ENCODE data around the gene SPIB. TPM values are rescaled to one million over a fixed set of nuclear protein-coding genes. Genes with fewer than 3 reads are reported as not detected.

SPIB gene
- total RNA-seq, 1 experiment from 2014 or later, result 0.50 TPM

GRCh38 chr19:50479761-50480251 lies 61.1 kb downstream of the SPIB start:
- H3K27ac Mint-ChIP-seq (ENCODE audit: unreplicated experiment), result no peak overlapping the region
- TF ChIP-seq, protein P1, sequence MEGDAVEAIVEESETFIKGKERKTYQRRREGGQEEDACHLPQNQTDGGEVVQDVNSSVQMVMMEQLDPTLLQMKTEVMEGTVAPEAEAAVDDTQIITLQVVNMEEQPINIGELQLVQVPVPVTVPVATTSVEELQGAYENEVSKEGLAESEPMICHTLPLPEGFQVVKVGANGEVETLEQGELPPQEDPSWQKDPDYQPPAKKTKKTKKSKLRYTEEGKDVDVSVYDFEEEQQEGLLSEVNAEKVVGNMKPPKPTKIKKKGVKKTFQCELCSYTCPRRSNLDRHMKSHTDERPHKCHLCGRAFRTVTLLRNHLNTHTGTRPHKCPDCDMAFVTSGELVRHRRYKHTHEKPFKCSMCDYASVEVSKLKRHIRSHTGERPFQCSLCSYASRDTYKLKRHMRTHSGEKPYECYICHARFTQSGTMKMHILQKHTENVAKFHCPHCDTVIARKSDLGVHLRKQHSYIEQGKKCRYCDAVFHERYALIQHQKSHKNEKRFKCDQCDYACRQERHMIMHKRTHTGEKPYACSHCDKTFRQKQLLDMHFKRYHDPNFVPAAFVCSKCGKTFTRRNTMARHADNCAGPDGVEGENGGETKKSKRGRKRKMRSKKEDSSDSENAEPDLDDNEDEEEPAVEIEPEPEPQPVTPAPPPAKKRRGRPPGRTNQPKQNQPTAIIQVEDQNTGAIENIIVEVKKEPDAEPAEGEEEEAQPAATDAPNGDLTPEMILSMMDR (IDR thresholded peaks at IDR 0.05; ENCODE audit: insufficient read depth in 1 of 2, low read depth in 1 of 2, low read length in 1 of 2, severe bottlenecking in 1 of 2, unreplicated experiment in 1 of 2), result no peak
- no peaks in the 10 kb centered on the region for H3K27me3 ChIP-seq (replicated peaks; ENCODE audit: control insufficient read depth, insufficient read depth, low read length)
- H3K9me3 ChIP-seq, result no peaks in the 10 kb centered on the region
- H3K4me3 Mint-ChIP-seq (ENCODE audit: unreplicated experiment), result no peak overlapping the region
- H3K27me3 Mint-ChIP-seq (ENCODE audit: insufficient read depth, unreplicated experiment), result no peaks in the 10 kb centered on the region
- BruUV-seq (replicated peaks), result no TSS peak
- H3K4me3 ChIP-seq (ENCODE audit: low read depth, low read length), result no peak overlapping the region
- CTCF ChIA-PET, result interaction anchor here (0.8 to 2.1 kb wide), 4 partner anchors 14 to 123 kb away, joined by 4 to 6 read pairs (median 6); partner anchors contain the start of gene JOSD2
- POLR2A ChIA-PET, result no interaction called here
- H3K36me3 Mint-ChIP-seq (ENCODE audit: insufficient read depth, unreplicated experiment), result peaks cover 42% of the 10 kb centered on the region
- no peaks in the 10 kb centered on the region for H3K4me1 Mint-ChIP-seq (ENCODE audit: low read depth, unreplicated experiment)
- intact Hi-C loops (cut with micrococcal nuclease; ENCODE audit: unreplicated experiment), result no loop called here
- no peaks in the 10 kb centered on the region for H3K9me3 Mint-ChIP-seq (ENCODE audit: unreplicated experiment)
- no peak for DNase-seq
- H3K4me1 ChIP-seq, result no peaks in the 10 kb centered on the region
- no peaks in the 10 kb centered on the region for H3K36me3 ChIP-seq (ENCODE audit: control insufficient read depth, insufficient read depth, low read length)

DNA sequence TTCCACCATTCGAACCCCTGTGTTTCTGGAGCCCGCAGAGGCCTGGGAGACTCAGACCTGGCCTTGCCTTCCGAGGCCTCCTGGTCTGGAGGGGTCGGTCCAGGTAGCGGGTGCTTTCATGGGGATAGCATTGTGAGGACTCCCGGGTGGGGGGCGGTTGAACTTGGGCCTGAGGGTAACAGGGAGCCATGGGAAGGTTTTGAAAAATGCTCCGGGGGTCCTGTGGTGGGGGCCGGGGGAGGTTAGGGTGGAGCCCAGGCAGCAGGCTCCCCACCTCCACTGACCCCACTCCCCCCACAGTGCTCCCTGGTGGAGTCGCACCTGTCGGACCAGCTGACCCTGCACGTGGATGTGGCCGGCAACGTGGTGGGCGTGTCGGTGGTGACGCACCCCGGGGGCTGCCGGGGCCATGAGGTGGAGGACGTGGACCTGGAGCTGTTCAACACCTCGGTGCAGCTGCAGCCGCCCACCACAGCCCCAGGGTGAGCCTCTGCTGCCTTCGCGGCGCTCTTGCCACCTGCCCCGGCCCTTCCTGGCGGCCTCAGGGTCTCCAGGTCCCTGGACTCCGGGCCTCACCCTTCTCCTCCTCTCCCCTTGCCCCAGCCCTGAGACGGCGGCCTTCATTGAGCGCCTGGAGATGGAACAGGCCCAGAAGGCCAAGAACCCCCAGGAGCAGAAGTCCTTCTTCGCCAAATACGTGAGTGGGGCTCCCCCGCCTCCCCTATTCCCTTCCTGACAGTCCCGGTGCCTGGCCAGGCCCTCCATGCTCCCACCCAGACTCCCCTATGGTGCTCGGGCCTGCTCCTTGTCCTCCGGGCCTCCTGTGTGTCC lies 61.8 kb downstream of the SPIB start:
- TF ChIP-seq, protein P1 (IDR thresholded peaks at IDR 0.05; ENCODE audit: insufficient read depth in 1 of 2, low read depth in 1 of 2, low read length in 1 of 2, severe bottlenecking in 1 of 2, unreplicated experiment in 1 of 2), result no peak
- H3K36me3 ChIP-seq (ENCODE audit: control insufficient read depth, insufficient read depth, low read length), result no peaks in the 10 kb centered on the region
- H3K36me3 Mint-ChIP-seq (ENCODE audit: insufficient read depth, unreplicated experiment), result peaks cover 37% of the 10 kb centered on the region
- H3K27me3 Mint-ChIP-seq (ENCODE audit: insufficient read depth, unreplicated experiment), result no peaks in the 10 kb centered on the region
- ChIA-PET POLR2A (no interaction called here), CTCF (interaction anchor here (1.0 kb wide), 1 partner anchor 15 kb away, joined by 4 read pairs; no protein-coding TSS in a partner anchor)
- H3K4me3 Mint-ChIP-seq (ENCODE audit: unreplicated experiment), result no peak overlapping the region
- no peaks in the 10 kb centered on the region for H3K9me3 Mint-ChIP-seq (ENCODE audit: unreplicated experiment)
- no peak for DNase-seq
- no peaks in the 10 kb centered on the region for H3K4me1 Mint-ChIP-seq (ENCODE audit: low read depth, unreplicated experiment)
- no peaks in the 10 kb centered on the region for H3K27me3 ChIP-seq (replicated peaks; ENCODE audit: control insufficient read depth, insufficient read depth, low read length)
- H3K4me1 ChIP-seq, result no peaks in the 10 kb centered on the region
- H3K27ac Mint-ChIP-seq (ENCODE audit: unreplicated experiment), result no peak overlapping the region
- intact Hi-C loops (cut with micrococcal nuclease; ENCODE audit: unreplicated experiment), result no loop called here
- H3K4me3 ChIP-seq (ENCODE audit: low read depth, low read length), result no peak overlapping the region
- no TSS peak for BruUV-seq (replicated peaks)
- H3K9me3 ChIP-seq, result no peaks in the 10 kb centered on the region

Other genes starting within 250 kb of the SPIB start
- 78.3 and 89.8 TPM in 2 replicates for gene MYH14, start 215.3 kb upstream of the SPIB start, total RNA-seq (2022)
- 20.6 and 24.6 TPM in 2 replicates for gene KCNC3, start 89.6 kb upstream of the SPIB start, total RNA-seq (2022)
- 1.2 and 1.6 TPM in 2 replicates for gene NAPSA, start 53.3 kb upstream of the SPIB start, total RNA-seq (2022)
- 38.3 and 40.3 TPM in 2 replicates for gene NR1H2, start 42.5 kb upstream of the SPIB start, total RNA-seq (2022)
- gene POLD1, start 34.6 kb upstream of the SPIB start, total RNA-seq (2022), result 128 TPM in 2 replicates
- gene MYBPC2, start 14.0 kb downstream of the SPIB start, total RNA-seq (2022), result 0.91 and 1.6 TPM in 2 replicates
- gene EMC10, start 57.6 kb downstream of the SPIB start, total RNA-seq (2022), result 42.9 and 46.3 TPM in 2 replicates
- gene GARIN5A, start 57.9 kb downstream of the SPIB start, total RNA-seq (2022), result 1.4 and 1.5 TPM in 2 replicates
- 27.7 and 27.9 TPM in 2 replicates for gene JOSD2, start 92.3 kb downstream of the SPIB start, total RNA-seq (2022)
- gene ASPDH, start 95.0 kb downstream of the SPIB start, total RNA-seq (2022), result not detected in 2 replicates
- gene LRRC4B, start 149.5 kb downstream of the SPIB start, total RNA-seq (2022), result 0.30 and 0.54 TPM in 2 replicates
- 0.41 and 0.70 TPM in 2 replicates for gene SYT3, start 220.9 kb downstream of the SPIB start, total RNA-seq (2022)
- gene C19orf81, start 230.5 kb downstream of the SPIB start, total RNA-seq (2022), result 0.41 TPM in 1 of 2 replicates, not detected in the other